ENCODE results near the gene STIM2.
"Not testable (repeated sequence)": the region's sequence is repeated elsewhere in the genome, so short reads cannot be mapped to it uniquely, and the experiment has no call there.

The STIM2 gene

DNA sequence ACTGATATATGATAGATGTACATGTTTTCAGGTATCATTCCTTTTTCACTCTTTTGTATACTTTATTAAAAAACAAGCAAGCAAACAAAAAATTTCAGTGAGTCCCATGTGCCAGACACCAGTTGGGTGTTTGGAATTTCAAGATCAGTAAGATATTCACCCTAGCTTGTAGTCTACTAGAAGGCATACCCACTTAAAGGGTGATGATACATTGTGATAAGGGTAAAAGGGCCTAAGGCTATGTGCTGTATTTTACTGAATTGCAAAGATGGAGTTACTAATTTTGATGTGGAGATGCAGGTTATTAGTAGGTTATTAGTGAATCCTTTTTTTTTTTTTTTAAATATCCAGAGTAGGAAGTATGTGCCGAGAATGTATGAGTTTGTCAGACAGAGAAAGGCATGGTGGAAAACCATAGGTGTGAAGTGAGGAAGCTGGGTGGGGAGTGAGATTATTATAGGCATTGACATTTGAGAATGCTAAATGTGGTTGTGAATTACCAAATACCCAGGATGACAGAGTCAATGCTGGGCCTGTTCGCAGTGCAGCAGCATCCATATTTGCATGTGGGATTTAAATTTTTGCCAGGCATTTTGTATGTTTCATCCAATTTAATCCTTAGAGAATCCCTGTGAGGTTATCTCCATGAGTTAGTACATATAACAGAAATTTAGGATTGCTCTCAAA, 10.1 kb downstream of the STIM2 start:
- DNase-seq (ENCODE audit: low spot score), result no peak

DNA sequence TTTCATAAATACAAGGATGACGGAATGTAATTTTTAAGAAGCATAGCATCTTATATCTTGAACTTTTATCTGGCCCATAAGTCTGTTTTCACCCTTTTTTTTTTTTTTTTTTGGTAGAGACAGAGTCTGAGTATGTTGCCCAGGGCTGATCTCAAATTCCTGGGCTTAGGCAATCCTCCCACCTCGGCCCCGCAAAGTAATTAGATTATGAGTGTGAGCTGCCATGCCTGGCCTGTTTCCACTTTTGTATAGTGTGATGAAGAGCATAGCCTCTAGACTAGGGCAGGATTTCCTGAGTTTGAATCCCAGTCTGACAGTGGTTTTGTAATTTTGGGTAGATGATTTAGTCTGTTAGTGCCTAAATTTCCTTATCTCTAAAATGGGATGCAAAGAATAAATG, 11.0 kb downstream of the STIM2 start:
- no peak for DNase-seq (ENCODE audit: low spot score)

- DNase-seq (ENCODE audit: low spot score), result no peak
These were observed 12.9 kb downstream of the STIM2 start for GRCh38 chr4:26873391-26874026.

- no peak for DNase-seq (ENCODE audit: low spot score)
These were observed 13.5 kb downstream of the STIM2 start for GRCh38 chr4:26874110-26874509.

DNA sequence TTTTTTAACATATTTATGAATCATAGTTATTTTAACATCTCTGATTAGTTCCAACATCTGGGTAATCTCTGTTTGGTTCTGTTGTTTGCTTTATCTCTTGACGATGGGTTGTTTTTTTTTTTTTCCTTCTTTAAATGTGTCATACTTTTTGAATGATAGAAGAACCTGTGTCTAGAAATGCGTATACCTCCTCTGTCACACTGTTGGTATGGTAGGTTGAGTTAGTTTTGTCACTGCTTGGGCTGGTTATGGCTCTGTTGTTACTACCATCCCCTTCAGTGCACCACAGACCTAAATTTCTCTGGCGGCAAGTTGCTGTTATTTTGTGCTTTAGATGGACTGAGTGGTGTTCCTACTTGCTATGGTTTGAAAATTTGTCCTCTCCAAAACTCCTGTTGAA, 16.8 kb downstream of the STIM2 start:
- DNase-seq (ENCODE audit: low spot score), result no peak

GRCh38 chr4:26877961-26878360, 17.3 kb downstream of the STIM2 start:
- no peak for DNase-seq (ENCODE audit: low spot score)

GRCh38 chr4:26878794-26879391, 18.3 kb downstream of the STIM2 start:
- DNase-seq (ENCODE audit: low spot score), result no peak

DNA sequence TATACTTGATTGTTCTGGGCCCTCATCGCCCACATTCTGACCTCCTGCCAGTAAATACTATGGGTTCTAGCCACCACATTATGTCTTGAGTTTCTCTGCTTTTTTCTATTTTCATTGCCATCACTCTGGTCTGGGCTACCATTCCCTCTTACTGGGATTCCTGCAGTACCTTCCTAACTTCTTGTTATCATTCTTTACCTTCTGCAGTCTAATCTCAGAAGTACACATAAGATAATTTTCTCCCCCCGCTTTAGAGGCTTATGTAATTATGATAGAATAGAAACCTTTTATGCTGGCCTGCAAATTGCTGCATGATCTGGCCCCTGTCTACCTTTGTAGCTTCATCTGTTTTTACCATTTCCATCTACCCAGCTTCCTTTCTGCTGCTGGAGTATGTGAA, 19.2 kb downstream of the STIM2 start:
- DNase-seq (ENCODE audit: low spot score), result no peak

- DNase-seq (ENCODE audit: low spot score), result no peak
These were observed 23.4 kb downstream of the STIM2 start for GRCh38 chr4:26884026-26884425.

- DNase-seq (ENCODE audit: low spot score), result no peak
These were observed 23.9 kb downstream of the STIM2 start for GRCh38 chr4:26884486-26884988.

DNA sequence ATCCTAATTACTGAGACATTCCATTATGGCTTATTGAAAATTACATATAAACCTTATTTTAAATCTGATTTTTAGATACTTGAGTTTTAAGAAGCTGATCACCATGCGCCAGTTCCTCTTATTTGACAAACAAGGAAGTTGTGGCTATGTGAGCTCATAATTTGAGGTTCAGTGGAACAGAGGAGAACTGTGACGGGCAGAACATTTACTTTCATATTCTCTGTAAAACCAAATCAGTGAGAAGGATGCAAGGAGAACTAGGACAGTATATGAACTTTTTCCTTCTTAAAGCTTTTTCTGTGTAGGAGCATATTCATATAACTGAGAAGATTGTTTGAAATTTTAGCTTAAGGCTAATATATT, 25.3 kb downstream of the STIM2 start:
- no peak for DNase-seq (ENCODE audit: low spot score)

GRCh38 chr4:26887143-26887542, 26.5 kb downstream of the STIM2 start:
- no peak for DNase-seq (ENCODE audit: low spot score)

DNA sequence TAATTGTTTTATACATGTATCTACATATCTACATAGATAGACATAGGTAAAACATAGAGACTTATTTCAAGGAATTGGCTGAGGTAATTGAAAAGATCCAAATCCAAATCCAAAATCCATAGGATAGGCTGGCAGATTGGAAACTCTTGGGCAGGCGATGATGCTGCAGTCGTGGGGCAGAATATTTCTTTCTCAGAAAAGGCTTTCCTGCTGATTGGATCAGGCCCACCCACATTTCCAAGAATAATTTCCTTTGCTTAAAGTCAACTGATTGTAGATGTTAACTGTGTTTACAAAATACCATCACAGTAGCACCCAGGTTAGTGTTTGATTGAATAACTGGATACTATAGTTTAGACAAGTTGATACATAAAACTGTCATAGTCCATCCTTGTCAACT, 27.2 kb downstream of the STIM2 start:
- DNase-seq (ENCODE audit: low spot score), result no peak

DNA sequence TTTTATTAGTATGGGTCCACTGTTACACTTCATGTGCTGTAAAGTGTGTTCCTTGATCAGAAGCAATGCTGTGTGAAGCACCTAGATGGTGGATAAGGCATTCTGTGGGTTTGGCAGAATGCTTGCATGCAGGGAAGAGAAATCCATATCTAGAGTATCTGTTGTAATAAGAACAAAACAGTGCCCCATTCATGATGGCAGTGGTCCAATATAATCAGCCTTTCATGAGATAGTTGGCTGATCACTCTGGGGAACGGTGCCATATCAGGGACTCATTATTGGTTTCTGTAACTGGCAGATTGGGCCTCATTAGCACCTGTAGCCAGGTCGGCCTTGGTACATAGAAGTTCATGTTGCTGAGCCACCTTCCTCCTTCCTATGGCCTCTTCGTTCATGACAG, 28.7 kb downstream of the STIM2 start:
- DNase-seq (ENCODE audit: low spot score), result no peak

GRCh38 chr4:26891054-26891453, 30.4 kb downstream of the STIM2 start:
- no peak for DNase-seq (ENCODE audit: low spot score)

DNA sequence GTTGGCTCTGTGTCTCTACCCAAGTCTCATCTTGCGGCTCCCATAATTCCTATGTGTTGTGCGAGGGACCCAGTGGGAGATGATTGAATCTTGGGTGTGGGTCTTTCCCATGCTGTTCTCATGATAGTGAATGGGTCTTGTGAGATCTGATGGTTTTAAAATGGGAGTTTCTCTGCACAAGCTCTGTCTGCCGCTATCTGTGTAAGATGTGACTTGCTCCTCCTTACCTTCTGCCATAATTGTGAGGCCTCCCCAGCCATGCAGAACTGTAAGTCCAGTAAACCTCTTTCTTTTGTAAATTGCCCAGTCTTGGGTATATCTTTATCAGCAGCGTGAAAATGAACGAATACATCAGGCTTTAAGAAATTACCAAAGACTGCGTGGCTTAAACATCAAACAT, 31.2 kb downstream of the STIM2 start:
- DNase-seq (ENCODE audit: low spot score), result no peak

GRCh38 chr4:26892480-26893150, 32.0 kb downstream of the STIM2 start:
- DNase-seq (ENCODE audit: low spot score), result no peak

- no peak for DNase-seq (ENCODE audit: low spot score)
These were observed 32.9 kb downstream of the STIM2 start for GRCh38 chr4:26893491-26893890.

DNA sequence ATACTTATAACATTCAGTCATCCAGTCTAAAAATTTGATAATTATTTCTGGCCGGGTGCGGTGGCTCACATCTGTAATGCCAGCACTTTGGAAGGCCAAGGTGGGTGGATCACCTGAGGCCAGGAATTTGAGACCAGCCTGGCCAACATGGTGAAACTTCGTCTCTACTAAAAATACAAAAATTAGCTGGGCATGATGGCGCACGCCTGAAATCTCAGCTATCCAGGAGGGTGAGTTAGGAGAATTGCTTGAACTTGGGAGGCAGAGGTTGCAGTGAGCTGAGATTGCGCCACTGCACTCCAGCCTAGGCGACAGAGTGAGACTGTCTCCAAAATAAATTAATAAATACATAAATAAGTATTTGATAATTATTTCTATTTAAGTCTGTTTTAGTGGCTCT, 34.2 kb downstream of the STIM2 start:
- DNase-seq (ENCODE audit: low spot score), result not testable (repeated sequence)

GRCh38 chr4:26896636-26897035, 36.0 kb downstream of the STIM2 start:
- DNase-seq (ENCODE audit: low spot score), result no peak

GRCh38 chr4:26899991-26900390, 39.4 kb downstream of the STIM2 start:
- DNase-seq (ENCODE audit: low spot score), result no peak

DNA sequence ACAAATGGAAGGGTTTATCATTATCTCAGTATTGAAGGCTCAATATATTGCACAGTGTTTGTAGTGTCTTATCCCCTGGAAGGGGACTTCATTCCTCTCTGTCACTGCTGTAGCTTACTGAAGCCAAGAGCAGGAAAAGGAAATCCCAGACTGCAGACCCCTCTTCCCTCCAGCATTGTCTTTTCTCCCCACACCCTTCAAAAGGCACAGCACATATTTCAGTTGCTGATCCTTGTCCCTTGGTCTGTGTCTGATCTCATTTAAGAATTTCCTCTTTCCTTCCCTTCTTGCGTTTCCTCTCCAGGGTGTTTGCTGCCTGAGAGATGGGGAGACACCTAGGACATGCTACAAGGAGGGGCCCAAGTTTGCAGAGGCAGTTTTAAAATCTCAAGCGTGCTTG, 40.1 kb downstream of the STIM2 start:
- DNase-seq (ENCODE audit: low spot score), result no peak

- DNase-seq (ENCODE audit: low spot score), result no peak
These were observed 44.5 kb downstream of the STIM2 start for GRCh38 chr4:26905172-26905571.
